ENCODE results near the gene SLC17A2.
"Not testable (repeated sequence)": the region's sequence is repeated elsewhere in the genome, so short reads cannot be mapped to it uniquely, and the experiment has no call there.

The SLC17A2 gene

DNA sequence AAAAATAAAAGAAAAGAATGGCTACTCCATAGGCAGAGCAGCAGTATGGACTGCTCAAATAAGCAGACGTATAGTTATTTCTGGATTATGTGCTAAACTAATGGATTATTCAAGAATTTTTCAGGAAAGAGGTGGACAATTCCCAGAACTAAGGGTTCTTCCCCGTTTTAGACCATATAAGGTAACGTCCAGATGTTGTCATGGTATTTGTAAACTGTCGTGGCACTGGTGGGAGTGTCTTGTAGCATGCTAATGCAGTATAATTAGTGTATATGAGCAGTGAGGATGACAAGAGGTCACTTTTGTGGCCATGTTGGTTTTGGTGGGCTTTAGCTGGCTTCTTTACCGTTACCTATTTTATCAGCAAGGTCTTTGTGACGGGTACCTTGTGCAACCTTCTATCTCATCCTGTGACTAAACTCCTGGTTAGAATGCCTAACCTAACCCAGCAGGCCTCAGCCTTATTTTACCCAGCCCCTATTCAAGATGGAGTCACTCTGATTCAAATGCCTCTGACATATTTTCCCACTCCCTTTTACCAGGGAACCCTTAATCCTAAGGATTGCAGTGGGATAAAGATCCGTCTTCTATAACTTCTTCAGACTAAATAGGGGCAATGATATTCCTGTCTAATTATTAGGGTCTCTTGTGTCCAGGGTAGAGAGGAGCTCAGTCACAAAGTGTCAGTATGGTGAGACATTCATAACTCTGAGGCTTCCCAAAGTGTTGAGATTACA lies 21.0 kb upstream of the SLC17A2 start:
- H4K91ac ChIP-seq (ENCODE audit: low read length): no peak overlapping the region
- H3K27ac ChIP-seq (ENCODE audit: low read length, poor library complexity, severe bottlenecking): no peak overlapping the region
- H3K4me2 ChIP-seq (ENCODE audit: low read length, poor library complexity, severe bottlenecking): no peak overlapping the region
- no peak overlapping the region for H2AK5ac ChIP-seq (ENCODE audit: low read length, severe bottlenecking)
- WGBS: 91% methylated on average over 6 of the region's 7 CpGs
- H3K18ac ChIP-seq (ENCODE audit: low read depth in 1 of 2, low read length in 2 of 2): no peak overlapping the region
- H2AFZ ChIP-seq (ENCODE audit: low read depth, low read length): no peak overlapping the region
- H3K36me3 ChIP-seq (ENCODE audit: control insufficient read depth in 1 of 2, insufficient read depth in 2 of 2, low read depth in 1 of 2, low read length in 2 of 2): no peaks in the 10 kb centered on the region
- H3K4me3 ChIP-seq (ENCODE audit: insufficient read depth in 1 of 2, low read depth in 1 of 2, low read length in 2 of 2): no peak overlapping the region
- no peak overlapping the region for H3K4ac ChIP-seq (ENCODE audit: low read depth in 1 of 2, low read length in 2 of 2)
- H3K9ac ChIP-seq (ENCODE audit: low read length): no peak overlapping the region
- H2BK15ac ChIP-seq (ENCODE audit: low read depth, poor library complexity, severe bottlenecking): no peak overlapping the region
- H3K27me3 ChIP-seq (ENCODE audit: control insufficient read depth in 1 of 2, insufficient read depth in 1 of 2, low read length in 2 of 2): no peaks in the 10 kb centered on the region
- H2BK12ac ChIP-seq (ENCODE audit: low read length in 2 of 2): no peak overlapping the region
- no peaks in the 10 kb centered on the region for H3K4me1 ChIP-seq (ENCODE audit: control insufficient read depth, insufficient read depth, low read depth, low read length)
- no peak overlapping the region for H3K23ac ChIP-seq (ENCODE audit: low read length in 2 of 2)
- no peaks in the 10 kb centered on the region for H3K79me1 ChIP-seq (replicated peaks; ENCODE audit: low read length, poor library complexity, severe bottlenecking)
- no peaks in the 10 kb centered on the region for H3K9me3 ChIP-seq (ENCODE audit: control insufficient read depth, low read length)
- H3K14ac ChIP-seq (ENCODE audit: low read length in 2 of 2): no peak overlapping the region
- H2BK120ac ChIP-seq (ENCODE audit: low read depth, low read length): no peak overlapping the region
- H2BK5ac ChIP-seq (ENCODE audit: low read depth, low read length, poor library complexity, severe bottlenecking): no peak overlapping the region
- no peak for DNase-seq
- H4K8ac ChIP-seq (ENCODE audit: low read length): no peak overlapping the region

DNA sequence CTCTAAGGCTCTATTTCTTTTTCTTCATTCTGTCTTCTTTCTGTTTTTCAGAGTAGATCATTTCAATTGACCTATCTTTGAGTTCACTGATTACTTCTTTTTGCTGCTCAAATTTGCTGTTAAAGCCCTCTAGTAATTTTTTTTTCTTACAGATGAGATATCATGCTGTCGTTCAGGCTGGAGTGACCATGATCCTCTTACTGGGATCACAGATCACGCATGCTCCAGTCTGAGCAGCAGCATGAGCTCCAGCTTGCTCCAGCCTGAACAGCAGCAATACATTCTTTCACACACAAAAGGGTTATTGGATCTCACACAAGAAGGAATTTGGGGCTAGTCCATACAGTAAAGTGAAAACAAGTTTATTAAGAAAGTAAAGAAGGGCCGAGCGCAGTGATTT lies 19.8 kb upstream of the SLC17A2 start:
- Histone ChIP-seq H3K27ac (ENCODE audit: low read length, poor library complexity, severe bottlenecking) (no peak overlapping the region), H2AK5ac (ENCODE audit: low read length, severe bottlenecking) (no peak overlapping the region), H3K9ac (ENCODE audit: low read length) (no peak overlapping the region), H3K9me3 (ENCODE audit: control insufficient read depth, low read length) (no peaks in the 10 kb centered on the region), H3K4ac (ENCODE audit: low read depth in 1 of 2, low read length in 2 of 2) (no peak overlapping the region), H3K4me2 (ENCODE audit: low read length, poor library complexity, severe bottlenecking) (no peak overlapping the region), H4K8ac (ENCODE audit: low read length) (no peak overlapping the region), H2BK15ac (ENCODE audit: low read depth, poor library complexity, severe bottlenecking) (no peak overlapping the region), H2BK120ac (ENCODE audit: low read depth, low read length) (no peak overlapping the region), H3K23ac (ENCODE audit: low read length in 2 of 2) (no peak overlapping the region), H2BK12ac (ENCODE audit: low read length in 2 of 2) (no peak overlapping the region), H3K36me3 (ENCODE audit: control insufficient read depth in 1 of 2, insufficient read depth in 2 of 2, low read depth in 1 of 2, low read length in 2 of 2) (no peaks in the 10 kb centered on the region), H3K4me1 (ENCODE audit: control insufficient read depth, insufficient read depth, low read depth, low read length) (no peaks in the 10 kb centered on the region), H2AFZ (ENCODE audit: low read depth, low read length) (no peak overlapping the region), H3K79me1 (replicated peaks; ENCODE audit: low read length, poor library complexity, severe bottlenecking) (no peaks in the 10 kb centered on the region), H3K27me3 (ENCODE audit: control insufficient read depth in 1 of 2, insufficient read depth in 1 of 2, low read length in 2 of 2) (no peaks in the 10 kb centered on the region), H2BK5ac (ENCODE audit: low read depth, low read length, poor library complexity, severe bottlenecking) (no peak overlapping the region), H3K18ac (ENCODE audit: low read depth in 1 of 2, low read length in 2 of 2) (no peak overlapping the region), H3K4me3 (ENCODE audit: insufficient read depth in 1 of 2, low read depth in 1 of 2, low read length in 2 of 2) (no peak overlapping the region), H3K14ac (ENCODE audit: low read length in 2 of 2) (no peak overlapping the region), H4K91ac (ENCODE audit: low read length) (no peak overlapping the region)
- no peak for DNase-seq
- WGBS: 93% methylated on average over 4 of the region's 4 CpGs

- WGBS: no CpG with 5 or more reads among the region's 1 CpG
- H2BK12ac ChIP-seq (ENCODE audit: low read length in 2 of 2): no peak overlapping the region
- H2AFZ ChIP-seq (ENCODE audit: low read depth, low read length): no peak overlapping the region
- no peaks in the 10 kb centered on the region for H3K79me1 ChIP-seq (replicated peaks; ENCODE audit: low read length, poor library complexity, severe bottlenecking)
- no peak overlapping the region for H3K18ac ChIP-seq (ENCODE audit: low read depth in 1 of 2, low read length in 2 of 2)
- no peak overlapping the region for H4K91ac ChIP-seq (ENCODE audit: low read length)
- H3K27me3 ChIP-seq (ENCODE audit: control insufficient read depth in 1 of 2, insufficient read depth in 1 of 2, low read length in 2 of 2): no peaks in the 10 kb centered on the region
- H3K27ac ChIP-seq (ENCODE audit: low read length, poor library complexity, severe bottlenecking): no peak overlapping the region
- no peak overlapping the region for H2AK5ac ChIP-seq (ENCODE audit: low read length, severe bottlenecking)
- no peak overlapping the region for H2BK120ac ChIP-seq (ENCODE audit: low read depth, low read length)
- no peak overlapping the region for H2BK5ac ChIP-seq (ENCODE audit: low read depth, low read length, poor library complexity, severe bottlenecking)
- H3K9ac ChIP-seq (ENCODE audit: low read length): no peak overlapping the region
- no peak overlapping the region for H3K23ac ChIP-seq (ENCODE audit: low read length in 2 of 2)
- H3K9me3 ChIP-seq (ENCODE audit: control insufficient read depth, low read length): no peaks in the 10 kb centered on the region
- no peak overlapping the region for H4K8ac ChIP-seq (ENCODE audit: low read length)
- H3K36me3 ChIP-seq (ENCODE audit: control insufficient read depth in 1 of 2, insufficient read depth in 2 of 2, low read depth in 1 of 2, low read length in 2 of 2): no peaks in the 10 kb centered on the region
- no peak overlapping the region for H3K4me2 ChIP-seq (ENCODE audit: low read length, poor library complexity, severe bottlenecking)
- H3K4ac ChIP-seq (ENCODE audit: low read depth in 1 of 2, low read length in 2 of 2): no peak overlapping the region
- H3K4me3 ChIP-seq (ENCODE audit: insufficient read depth in 1 of 2, low read depth in 1 of 2, low read length in 2 of 2): no peak overlapping the region
- no peak overlapping the region for H3K14ac ChIP-seq (ENCODE audit: low read length in 2 of 2)
- no peaks in the 10 kb centered on the region for H3K4me1 ChIP-seq (ENCODE audit: control insufficient read depth, insufficient read depth, low read depth, low read length)
- H2BK15ac ChIP-seq (ENCODE audit: low read depth, poor library complexity, severe bottlenecking): no peak overlapping the region
- DNase-seq: no peak
Measured at GRCh38 chr6:25949695-25950094, 19.2 kb upstream of the SLC17A2 start.

- not testable (repeated sequence) for H2AK5ac ChIP-seq (ENCODE audit: low read length, severe bottlenecking); H3K4me1 ChIP-seq (ENCODE audit: control insufficient read depth, insufficient read depth, low read depth, low read length); H3K4me2 ChIP-seq (ENCODE audit: low read length, poor library complexity, severe bottlenecking); H2BK15ac ChIP-seq (ENCODE audit: low read depth, poor library complexity, severe bottlenecking); H3K23ac ChIP-seq (ENCODE audit: low read length in 2 of 2); H3K14ac ChIP-seq (ENCODE audit: low read length in 2 of 2); H3K27ac ChIP-seq (ENCODE audit: low read length, poor library complexity, severe bottlenecking); H2BK120ac ChIP-seq (ENCODE audit: low read depth, low read length); H2BK5ac ChIP-seq (ENCODE audit: low read depth, low read length, poor library complexity, severe bottlenecking); H3K27me3 ChIP-seq (ENCODE audit: control insufficient read depth in 1 of 2, insufficient read depth in 1 of 2, low read length in 2 of 2); H2AFZ ChIP-seq (ENCODE audit: low read depth, low read length); H3K4ac ChIP-seq (ENCODE audit: low read depth in 1 of 2, low read length in 2 of 2); H4K8ac ChIP-seq (ENCODE audit: low read length); H3K36me3 ChIP-seq (ENCODE audit: control insufficient read depth in 1 of 2, insufficient read depth in 2 of 2, low read depth in 1 of 2, low read length in 2 of 2); H3K9me3 ChIP-seq (ENCODE audit: control insufficient read depth, low read length); H4K91ac ChIP-seq (ENCODE audit: low read length); H3K9ac ChIP-seq (ENCODE audit: low read length); H3K4me3 ChIP-seq (ENCODE audit: insufficient read depth in 1 of 2, low read depth in 1 of 2, low read length in 2 of 2); H3K79me1 ChIP-seq (replicated peaks; ENCODE audit: low read length, poor library complexity, severe bottlenecking); H2BK12ac ChIP-seq (ENCODE audit: low read length in 2 of 2); H3K18ac ChIP-seq (ENCODE audit: low read depth in 1 of 2, low read length in 2 of 2); DNase-seq
- WGBS: 93% methylated on average over 2 of the region's 3 CpGs
Measured at GRCh38 chr6:25947492-25947891, 17.0 kb upstream of the SLC17A2 start.

All from mesenchymal stem cell (in vitro differentiated cells and primary cell).